ENCODE results near the gene TMCO2. TPM values are rescaled to one million over a fixed set of nuclear protein-coding genes. Genes with fewer than 3 reads are reported as not detected.

Gene TMCO2
- total and polyA plus RNA-seq, 3 donors from 2014 or later, result 35.2 to 198 (median 81.5) TPM

- Histone ChIP-seq H3K9me3 (no peaks in the 10 kb centered on the region), H3K36me3 (ENCODE audit: low read depth, missing control alignments) (no peaks in the 10 kb centered on the region), H3K27me3 (no peaks in the 10 kb centered on the region), H3K27ac (no peak overlapping the region), H3K4me3 (no peak overlapping the region), H3K4me1 (no peaks in the 10 kb centered on the region)
- intact Hi-C loops (cut with DNase I; ENCODE audit: low total_unique reads), result no loop called here
- no peak for DNase-seq
- TF ChIP-seq CTCF (IDR thresholded peaks at IDR 0.05) (no peak), POLR2A (IDR thresholded peaks at IDR 0.05) (no peak)
- 93 to 98% methylated on average over 9 of the region's 9 CpGs for WGBS, 2 donors
These were observed 52.9 kb downstream of the TMCO2 start for GRCh38 chr1:40300651-40301050.

- no peak overlapping the region for H3K4me3 ChIP-seq
- no peaks in the 10 kb centered on the region for H3K9me3 ChIP-seq
- DNase-seq, result no peak
- intact Hi-C loops (cut with DNase I; ENCODE audit: low total_unique reads), result no loop called here
- H3K27me3 ChIP-seq, result no peaks in the 10 kb centered on the region
- H3K36me3 ChIP-seq (ENCODE audit: low read depth, missing control alignments), result no peaks in the 10 kb centered on the region
- no peak overlapping the region for H3K27ac ChIP-seq
- no peaks in the 10 kb centered on the region for H3K4me1 ChIP-seq
- 85 to 91% methylated on average over 4 to 10 of the region's 10 CpGs for WGBS, 2 donors
- TF ChIP-seq POLR2A (IDR thresholded peaks at IDR 0.05), result no peak
- no peak for TF ChIP-seq CTCF (IDR thresholded peaks at IDR 0.05)
These were observed 53.3 kb downstream of the TMCO2 start for GRCh38 chr1:40301066-40301465.

Other genes with a start within 250 kb of the TMCO2 start
- gene CAP1, start 207.2 kb upstream of the TMCO2 start, total RNA-seq, result 100 to 1,000 TPM; 159 to 160 TPM
- 231 TPM for gene CAP1, start 207.2 kb upstream of the TMCO2 start, polyA plus RNA-seq (ENCODE audit: insufficient read depth, low read depth, low replicate concordance)
- gene PPT1, start 150.7 kb upstream of the TMCO2 start, total RNA-seq, result 10 to 100 TPM; 67.0 to 82.9 TPM
- gene PPT1, start 150.7 kb upstream of the TMCO2 start, polyA plus RNA-seq (ENCODE audit: insufficient read depth, low read depth, low replicate concordance), result 112 TPM
- 10 to 100 TPM; 27.2 to 28.4 TPM for gene RLF, start 86.5 kb upstream of the TMCO2 start, total RNA-seq
- gene RLF, start 86.5 kb upstream of the TMCO2 start, polyA plus RNA-seq (ENCODE audit: insufficient read depth, low read depth, low replicate concordance), result 16.4 TPM
- 10 to 100 TPM; 30.4 to 31.3 TPM for gene ZMPSTE24, start 10.3 kb downstream of the TMCO2 start, total RNA-seq
- gene ZMPSTE24, start 10.3 kb downstream of the TMCO2 start, polyA plus RNA-seq (ENCODE audit: insufficient read depth, low read depth, low replicate concordance), result 22.5 TPM
- 1 to 10 TPM; 5.1 to 7.2 TPM for gene COL9A2, start 69.3 kb downstream of the TMCO2 start, total RNA-seq
- gene COL9A2, start 69.3 kb downstream of the TMCO2 start, polyA plus RNA-seq (ENCODE audit: insufficient read depth, low read depth, low replicate concordance), result 3.5 TPM
- 10 to 100 TPM; 23.0 to 27.1 TPM for gene SMAP2, start 125.8 kb downstream of the TMCO2 start, total RNA-seq
- 44.3 TPM for gene SMAP2, start 125.8 kb downstream of the TMCO2 start, polyA plus RNA-seq (ENCODE audit: insufficient read depth, low read depth, low replicate concordance)
- gene ZFP69B, start 202.5 kb downstream of the TMCO2 start, total RNA-seq, result 1 to 10 TPM; 4.2 to 4.6 TPM
- 3.0 TPM for gene ZFP69B, start 202.5 kb downstream of the TMCO2 start, polyA plus RNA-seq (ENCODE audit: insufficient read depth, low read depth, low replicate concordance)
- gene ZFP69, start 229.4 kb downstream of the TMCO2 start, total RNA-seq, result 1 to 10 TPM; 6.7 to 9.3 TPM
- 5.4 TPM for gene ZFP69, start 229.4 kb downstream of the TMCO2 start, polyA plus RNA-seq (ENCODE audit: insufficient read depth, low read depth, low replicate concordance)

Measured in testis (tissue), 3 donors.